ENCODE measurements around the gene RYR3.

The RYR3 gene

GRCh38 chr15:33315044-33315443 is 4.3 kb downstream of the RYR3 start:
- in situ Hi-C loops (cut with HindIII; ENCODE audit: low sequenced_read_pairs): no loop called here
- no peak overlapping the region for H3K4me3 ChIP-seq (ENCODE audit: low read depth, low read length)
- TF ChIP-seq, protein P1, sequence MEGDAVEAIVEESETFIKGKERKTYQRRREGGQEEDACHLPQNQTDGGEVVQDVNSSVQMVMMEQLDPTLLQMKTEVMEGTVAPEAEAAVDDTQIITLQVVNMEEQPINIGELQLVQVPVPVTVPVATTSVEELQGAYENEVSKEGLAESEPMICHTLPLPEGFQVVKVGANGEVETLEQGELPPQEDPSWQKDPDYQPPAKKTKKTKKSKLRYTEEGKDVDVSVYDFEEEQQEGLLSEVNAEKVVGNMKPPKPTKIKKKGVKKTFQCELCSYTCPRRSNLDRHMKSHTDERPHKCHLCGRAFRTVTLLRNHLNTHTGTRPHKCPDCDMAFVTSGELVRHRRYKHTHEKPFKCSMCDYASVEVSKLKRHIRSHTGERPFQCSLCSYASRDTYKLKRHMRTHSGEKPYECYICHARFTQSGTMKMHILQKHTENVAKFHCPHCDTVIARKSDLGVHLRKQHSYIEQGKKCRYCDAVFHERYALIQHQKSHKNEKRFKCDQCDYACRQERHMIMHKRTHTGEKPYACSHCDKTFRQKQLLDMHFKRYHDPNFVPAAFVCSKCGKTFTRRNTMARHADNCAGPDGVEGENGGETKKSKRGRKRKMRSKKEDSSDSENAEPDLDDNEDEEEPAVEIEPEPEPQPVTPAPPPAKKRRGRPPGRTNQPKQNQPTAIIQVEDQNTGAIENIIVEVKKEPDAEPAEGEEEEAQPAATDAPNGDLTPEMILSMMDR (IDR thresholded peaks at IDR 0.05; ENCODE audit: low read depth, low read length, missing control alignments): no peak
- no peak for DNase-seq (ENCODE audit: low read depth)

GRCh38 chr15:33317896-33318295 is 7.1 kb downstream of the RYR3 start:
- TF ChIP-seq, protein P1 (IDR thresholded peaks at IDR 0.05; ENCODE audit: low read depth, low read length, missing control alignments): no peak
- in situ Hi-C loops (cut with HindIII; ENCODE audit: low sequenced_read_pairs): no loop called here
- no peak overlapping the region for H3K4me3 ChIP-seq (ENCODE audit: low read depth, low read length)
- no peak for DNase-seq (ENCODE audit: low read depth)

- TF ChIP-seq, protein P1 (IDR thresholded peaks at IDR 0.05; ENCODE audit: low read depth, low read length, missing control alignments): no peak
- DNase-seq (ENCODE audit: low read depth): no peak
- in situ Hi-C loops (cut with HindIII; ENCODE audit: low sequenced_read_pairs): no loop called here
- no peak overlapping the region for H3K4me3 ChIP-seq (ENCODE audit: low read depth, low read length)
These were observed 9.2 kb downstream of the RYR3 start for GRCh38 chr15:33320017-33320416.

- TF ChIP-seq, protein P1 (IDR thresholded peaks at IDR 0.05; ENCODE audit: low read depth, low read length, missing control alignments): no peak
- no peak overlapping the region for H3K4me3 ChIP-seq (ENCODE audit: low read depth, low read length)
- in situ Hi-C loops (cut with HindIII; ENCODE audit: low sequenced_read_pairs): no loop called here
- no peak for DNase-seq (ENCODE audit: low read depth)
These were observed 11.3 kb downstream of the RYR3 start for GRCh38 chr15:33322091-33322490.

GRCh38 chr15:33324609-33325008 is 13.8 kb downstream of the RYR3 start:
- DNase-seq (ENCODE audit: low read depth): no peak
- H3K4me3 ChIP-seq (ENCODE audit: low read depth, low read length): no peak overlapping the region
- in situ Hi-C loops (cut with HindIII; ENCODE audit: low sequenced_read_pairs): no loop called here
- TF ChIP-seq, protein P1 (IDR thresholded peaks at IDR 0.05; ENCODE audit: low read depth, low read length, missing control alignments): no peak

DNA sequence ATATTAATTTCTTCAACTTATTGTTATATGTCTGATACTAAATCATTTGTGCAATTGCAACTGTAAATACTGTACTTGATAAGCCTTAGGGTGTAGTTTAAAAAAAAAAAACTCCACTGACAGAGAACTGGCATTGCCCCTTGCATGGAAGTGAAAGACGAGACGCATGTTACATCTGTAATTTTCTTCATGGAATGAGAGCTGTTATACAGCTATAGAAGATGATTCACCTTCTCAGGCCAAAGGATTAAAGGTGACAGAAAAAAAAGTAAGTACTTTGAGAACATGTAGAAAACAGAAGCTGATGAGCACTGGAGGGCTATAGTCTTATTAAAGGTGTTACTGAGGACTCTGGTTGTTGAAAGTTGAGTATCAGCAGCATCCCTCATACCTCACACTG is 16.1 kb downstream of the RYR3 start:
- TF ChIP-seq, protein P1 (IDR thresholded peaks at IDR 0.05; ENCODE audit: low read depth, low read length, missing control alignments): no peak
- in situ Hi-C loops (cut with HindIII; ENCODE audit: low sequenced_read_pairs): no loop called here
- no peak overlapping the region for H3K4me3 ChIP-seq (ENCODE audit: low read depth, low read length)
- no peak for DNase-seq (ENCODE audit: low read depth)

- no peak overlapping the region for H3K4me3 ChIP-seq (ENCODE audit: low read depth, low read length)
- in situ Hi-C loops (cut with HindIII; ENCODE audit: low sequenced_read_pairs): no loop called here
- no peak for DNase-seq (ENCODE audit: low read depth)
- TF ChIP-seq, protein P1 (IDR thresholded peaks at IDR 0.05; ENCODE audit: low read depth, low read length, missing control alignments): no peak
These were observed 17.3 kb downstream of the RYR3 start for GRCh38 chr15:33328106-33328505.

Data from astrocyte of the cerebellum (primary cell).